PFSK-1 (cell line): ENCODE results near the gene FAM53A.

ENCODE experiments used
- POLR2AphosphoS5 ChIP-seq: IDR thresholded peaks from 2 replicates; pipeline ENCODE4 v1.6.1; 2012; ENCODE audit warnings: low read depth, mild to moderate bottlenecking, control low read depth, low read length, moderate library complexity
- TAF1 ChIP-seq: IDR thresholded peaks from 2 replicates; pipeline ENCODE4 v1.6.1; 2012; ENCODE audit warnings: low read length, control low read depth, borderline replicate concordance; ENCODE audit not compliant: insufficient read depth

DNA sequence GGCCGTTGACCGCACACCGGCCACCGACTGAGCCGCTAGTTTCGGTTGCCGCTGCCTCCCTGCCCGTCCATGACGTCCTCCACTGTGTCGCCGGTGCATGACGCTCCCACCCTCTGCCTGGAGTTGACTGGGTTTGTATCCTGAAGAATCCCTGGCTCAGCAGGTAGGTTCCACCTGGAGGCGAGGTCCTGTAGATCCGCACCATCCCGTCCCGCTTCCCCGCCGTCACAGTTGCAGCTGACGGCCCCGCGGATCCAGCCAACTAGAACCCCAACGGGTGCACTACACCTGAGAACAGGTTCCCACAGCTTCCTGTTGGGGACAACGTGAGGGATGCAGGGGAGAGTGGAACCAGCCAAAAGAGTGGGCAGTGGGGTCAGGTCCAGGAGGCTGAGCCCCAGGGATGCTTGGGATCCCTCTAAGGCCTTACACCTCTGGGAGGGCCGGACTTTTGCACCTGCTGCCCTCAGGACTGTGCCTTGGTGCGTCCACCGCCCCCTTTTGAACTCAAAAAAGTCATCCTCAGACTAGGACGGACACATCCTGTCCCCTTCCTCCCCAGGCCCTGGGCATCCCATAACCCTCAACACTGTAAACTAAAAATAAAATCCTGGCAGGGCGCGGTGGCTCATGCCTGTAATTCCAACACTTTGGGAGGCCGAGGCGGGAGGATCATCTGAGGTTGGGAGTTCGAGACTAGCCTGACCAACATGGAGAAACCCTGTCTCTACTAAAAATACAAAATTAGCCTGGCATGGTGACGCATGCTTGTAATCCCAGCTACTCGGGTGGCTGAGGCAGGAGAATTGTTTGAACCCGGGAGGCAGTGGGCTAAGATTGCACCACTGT, 29.1 kb upstream of the FAM53A start:
- TF ChIP-seq TAF1 (no peak), POLR2AphosphoS5 (no peak)
